ENCODE data around the gene EMD.

The EMD gene

DNA sequence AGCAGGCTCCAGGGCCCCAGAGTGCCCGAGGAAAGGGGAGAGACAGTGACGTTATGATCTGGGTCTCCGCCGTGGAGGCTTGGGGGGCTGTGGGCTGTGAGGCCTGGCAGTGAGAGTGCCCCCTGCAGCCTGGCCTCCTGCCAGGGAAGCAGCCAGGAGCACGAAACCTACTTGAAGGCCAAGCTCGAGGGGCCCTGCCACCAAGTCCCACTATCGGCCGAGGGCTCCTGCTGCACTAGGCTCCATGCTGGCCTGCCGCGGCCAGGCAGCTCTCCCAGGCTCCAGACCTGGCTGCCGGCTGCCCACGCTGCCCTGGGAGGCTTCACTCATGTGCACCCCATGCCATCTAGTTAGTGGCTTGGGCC is 23.3 kb upstream of the EMD start:
- no peak for DNase-seq

DNA sequence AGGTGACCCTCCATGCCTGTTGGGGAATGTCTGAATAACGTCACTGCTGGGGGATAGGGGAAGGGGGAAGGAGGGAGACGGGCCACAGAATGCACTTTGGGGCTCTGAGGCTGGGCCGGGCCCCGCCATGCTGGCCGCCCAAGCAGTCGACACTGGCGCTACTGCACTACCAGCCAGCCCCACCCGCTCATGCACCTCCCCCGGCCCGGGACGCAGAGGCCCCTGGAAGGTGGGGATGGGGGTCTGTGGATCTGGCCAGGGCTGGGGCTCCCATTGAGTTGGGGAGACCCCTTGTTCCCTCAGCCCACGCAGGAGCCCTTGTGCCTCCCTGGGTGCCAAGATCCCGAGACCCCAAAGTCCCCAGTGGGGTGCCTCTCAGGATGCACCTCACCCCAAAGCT is 22.5 kb upstream of the EMD start:
- no peak for DNase-seq

DNA sequence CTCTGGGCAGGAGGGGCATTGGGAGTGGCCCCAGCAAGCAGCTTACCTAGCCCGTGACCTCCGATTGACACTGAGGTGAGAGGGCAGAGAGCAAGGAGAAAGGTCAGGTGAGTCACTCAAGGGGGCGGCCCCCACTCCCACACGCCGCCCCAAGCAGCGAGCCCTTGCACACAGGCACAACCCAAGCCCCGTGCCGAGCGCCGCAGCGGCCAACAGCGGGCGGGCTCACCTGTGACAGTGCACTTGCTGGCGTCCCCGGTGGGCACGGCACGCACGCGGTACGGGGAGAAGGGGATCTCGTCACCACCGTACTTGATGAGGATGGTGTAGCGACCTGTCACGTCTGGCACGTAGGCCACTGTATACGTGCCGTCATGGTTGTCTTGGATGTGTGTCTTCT is 21.9 kb upstream of the EMD start:
- no peak for DNase-seq

DNA sequence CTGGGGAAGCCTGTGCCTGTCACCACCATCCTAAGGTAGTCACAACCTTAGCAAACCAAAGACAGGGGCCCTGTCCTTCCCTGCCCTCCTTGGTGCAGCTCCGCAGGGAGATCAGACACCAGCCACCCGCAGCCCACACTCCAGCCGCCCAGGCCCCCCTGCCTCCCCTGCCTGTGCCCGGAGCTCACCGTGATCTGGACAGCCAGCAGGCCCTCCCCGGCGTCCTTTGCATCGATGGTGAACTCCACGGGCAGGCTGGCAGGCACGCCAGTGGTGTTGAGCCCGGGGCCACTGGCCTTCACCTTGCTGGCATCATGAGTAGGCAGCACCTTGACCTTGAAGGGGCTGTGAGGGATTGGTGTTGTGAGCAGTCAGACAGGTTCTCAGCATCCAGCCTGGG is 21.1 kb upstream of the EMD start:
- no peak for DNase-seq

- no peak for DNase-seq
Observed at GRCh38 chrX:154358829-154359228, 20.3 kb upstream of the EMD start.

GRCh38 chrX:154359362-154360154 is 19.5 kb upstream of the EMD start:
- no peak for DNase-seq

GRCh38 chrX:154360155-154360713 is 18.9 kb upstream of the EMD start:
- DNase-seq, result no peak

- no peak for DNase-seq
Observed at GRCh38 chrX:154362085-154362742, 16.9 kb upstream of the EMD start.

- no peak for DNase-seq
Observed at GRCh38 chrX:154363706-154364439, 15.2 kb upstream of the EMD start.

GRCh38 chrX:154365052-154365600 is 14.0 kb upstream of the EMD start:
- no peak for DNase-seq

GRCh38 chrX:154365997-154366665 is 13.0 kb upstream of the EMD start:
- no peak for DNase-seq

GRCh38 chrX:154366666-154367055 is 12.4 kb upstream of the EMD start:
- DNase-seq, result no peak

DNA sequence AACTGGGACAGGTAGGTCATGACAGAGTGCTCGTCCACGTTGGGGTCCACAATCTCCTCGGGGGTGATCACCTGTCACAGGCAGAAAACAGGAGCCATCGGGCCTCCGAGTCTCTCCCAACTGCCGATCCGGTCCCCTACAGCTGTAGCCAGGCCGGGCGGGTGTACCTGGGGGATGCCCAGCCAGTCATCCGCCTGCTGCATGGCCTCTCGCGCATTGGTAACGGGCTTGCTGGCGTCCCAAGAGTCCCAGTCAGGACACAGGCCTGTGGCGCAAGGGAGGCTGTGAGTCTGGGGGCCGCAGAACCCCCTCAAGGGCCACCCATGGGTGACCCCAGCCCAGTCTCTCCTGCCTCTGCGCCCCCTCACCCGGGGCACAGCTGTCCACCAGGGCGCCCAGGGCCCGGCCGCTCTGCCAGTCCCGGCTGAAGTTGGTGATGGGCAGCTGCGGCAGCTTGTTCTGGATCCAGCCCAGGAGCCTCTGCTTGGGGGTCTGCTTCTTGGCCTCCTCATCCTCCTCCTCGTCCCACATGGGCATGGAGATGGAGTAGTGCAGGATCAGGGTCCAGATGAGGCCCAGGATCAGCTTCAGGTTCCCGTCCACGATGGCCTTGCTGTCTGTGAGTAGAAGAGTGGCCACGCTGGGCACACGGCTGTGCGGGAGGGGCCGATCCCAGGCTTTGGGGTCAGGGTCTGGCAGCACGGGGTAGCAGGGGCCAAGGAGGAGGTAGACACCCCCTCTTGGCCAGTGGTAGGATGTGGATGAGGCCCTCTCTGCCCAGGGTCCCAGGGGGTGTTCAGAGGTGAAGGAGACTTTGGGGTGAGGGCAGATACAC is 11.4 kb upstream of the EMD start:
- no peak for DNase-seq

- DNase-seq, result no peak
Observed at GRCh38 chrX:154368630-154369448, 10.3 kb upstream of the EMD start.

DNA sequence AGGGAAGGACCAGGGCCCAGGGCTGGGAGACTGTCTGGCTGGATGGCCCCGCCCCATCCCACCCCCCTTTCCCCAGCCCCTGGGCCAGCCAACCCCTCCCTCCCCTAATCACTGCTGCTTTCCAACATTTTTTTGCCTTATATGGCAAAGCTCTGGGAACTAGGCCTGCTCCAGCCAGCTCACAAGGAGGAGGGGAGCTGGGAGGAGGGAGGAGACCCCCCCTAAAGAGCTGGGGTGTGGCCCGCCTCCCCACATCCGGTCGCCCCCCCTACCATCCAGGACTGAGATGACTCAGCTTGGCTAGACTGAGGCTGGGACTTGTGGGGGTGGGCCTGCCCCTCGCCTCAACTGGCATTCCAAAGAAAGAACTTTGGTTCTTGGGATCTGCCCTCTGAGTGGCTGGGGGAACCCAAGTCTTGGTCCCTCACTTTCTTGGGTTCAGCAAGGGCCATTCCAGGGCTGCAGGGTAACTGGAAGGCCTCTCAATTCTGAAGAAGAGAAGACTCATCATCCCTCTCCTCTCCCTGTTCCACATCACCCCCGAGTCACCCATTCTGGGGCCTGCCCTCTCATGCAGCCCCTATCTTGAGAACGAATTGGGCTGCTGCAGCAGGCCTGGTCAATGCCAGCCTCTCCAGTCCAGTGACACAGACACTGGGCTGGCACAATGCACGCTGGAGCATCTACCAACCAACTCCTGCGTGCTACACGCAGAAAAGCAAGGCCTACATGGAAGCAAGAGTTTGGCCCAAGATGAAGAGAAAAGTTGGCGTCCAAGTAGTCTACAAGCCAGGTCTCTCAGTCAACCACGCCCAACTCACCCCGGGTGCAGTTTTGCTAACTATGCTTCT is 9.4 kb upstream of the EMD start:
- no peak for DNase-seq

DNA sequence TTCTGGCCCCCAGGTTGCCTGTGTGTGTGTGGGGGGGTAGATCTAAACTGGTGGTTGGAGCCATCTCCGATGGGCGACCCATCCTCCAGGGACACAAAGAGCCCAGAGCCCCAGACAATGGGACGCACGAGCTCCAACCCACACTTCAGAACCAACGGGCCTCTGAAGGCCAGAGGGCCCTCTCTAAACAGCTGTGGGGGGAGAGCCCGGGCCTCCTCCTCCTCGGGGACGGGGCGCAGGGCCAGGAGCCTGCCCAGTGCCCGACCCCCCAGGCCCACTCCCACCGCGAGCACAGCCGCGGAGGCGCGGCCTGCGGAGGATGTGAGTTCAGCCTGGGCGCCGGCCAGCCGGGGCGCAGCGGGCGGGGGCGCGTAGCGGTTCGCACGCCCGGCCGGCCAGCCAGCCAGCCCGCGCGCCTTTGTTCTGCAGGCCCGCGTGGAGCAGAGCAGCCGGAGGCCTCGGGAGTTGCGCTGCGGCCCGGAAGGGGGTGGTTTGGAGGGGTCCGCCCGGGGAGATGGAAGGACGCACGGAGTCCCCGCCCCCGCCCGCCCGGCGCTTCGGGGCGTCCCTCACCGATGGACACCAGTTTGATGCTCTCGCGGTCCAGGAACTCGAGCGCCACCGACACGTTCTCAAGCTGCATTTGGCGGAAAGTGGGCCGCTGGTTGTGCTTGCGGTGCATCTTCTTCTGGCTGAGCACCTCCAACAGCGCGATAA is 8.6 kb upstream of the EMD start:
- DNase-seq, result no peak

GRCh38 chrX:154371017-154371788 is 7.9 kb upstream of the EMD start:
- DNase-seq, result peak; percentile 16

- no peak for DNase-seq
Observed at GRCh38 chrX:154371789-154372300, 7.2 kb upstream of the EMD start.
